HG03135 (cell line): ENCODE measurements around the gene PKMYT1.
"Not testable (repeated sequence)": the region's sequence is repeated elsewhere in the genome, so short reads cannot be mapped to it uniquely, and the experiment has no call there.

ENCODE experiments used
- ATAC-seq: cut with Tn5 transposase; IDR thresholded peaks from one replicate; pipeline ENCODE4 v1.9.1; 2021; ENCODE audit warnings: mild to moderate bottlenecking, moderate library complexity; ENCODE audit not compliant: unreplicated experiment

The PKMYT1 gene

DNA sequence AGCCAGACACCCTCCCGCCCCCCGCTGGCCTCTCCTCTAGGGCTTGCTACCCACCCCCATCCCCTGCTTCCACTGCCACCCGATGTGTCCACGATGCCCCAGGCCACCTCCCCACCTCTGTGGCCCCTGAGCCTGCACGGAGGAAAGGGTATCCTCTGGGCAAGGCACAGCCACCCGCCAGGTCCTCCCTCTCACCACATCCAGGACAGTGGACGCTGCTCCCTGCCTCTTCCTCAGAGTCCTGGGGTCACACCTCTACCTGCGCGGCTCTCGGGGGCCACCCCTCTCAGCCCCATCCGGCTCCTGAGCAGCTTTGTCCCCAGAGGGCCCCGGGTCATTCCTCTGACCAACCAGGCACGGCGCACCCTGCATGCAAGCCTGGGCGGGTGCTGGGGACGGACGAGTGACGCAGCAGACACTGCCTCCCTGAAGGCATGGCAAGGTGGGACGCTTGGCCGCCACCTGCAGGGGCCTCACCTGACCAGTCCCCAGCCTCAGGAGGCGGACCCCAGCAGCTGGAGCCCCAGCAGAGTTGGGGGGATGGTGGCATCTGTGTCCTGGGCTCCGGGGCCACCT, 43.7 kb downstream of the PKMYT1 start:
- ATAC-seq, result no peak

GRCh38 chr16:2934450-2934849, 45.8 kb downstream of the PKMYT1 start:
- no peak for ATAC-seq

GRCh38 chr16:2933701-2934100, 46.5 kb downstream of the PKMYT1 start:
- no peak for ATAC-seq

- ATAC-seq, result no peak
Observed at GRCh38 chr16:2933136-2933535, 47.1 kb downstream of the PKMYT1 start.

- ATAC-seq, result not testable (repeated sequence)
Observed at GRCh38 chr16:2931231-2931914, 48.9 kb downstream of the PKMYT1 start.

DNA sequence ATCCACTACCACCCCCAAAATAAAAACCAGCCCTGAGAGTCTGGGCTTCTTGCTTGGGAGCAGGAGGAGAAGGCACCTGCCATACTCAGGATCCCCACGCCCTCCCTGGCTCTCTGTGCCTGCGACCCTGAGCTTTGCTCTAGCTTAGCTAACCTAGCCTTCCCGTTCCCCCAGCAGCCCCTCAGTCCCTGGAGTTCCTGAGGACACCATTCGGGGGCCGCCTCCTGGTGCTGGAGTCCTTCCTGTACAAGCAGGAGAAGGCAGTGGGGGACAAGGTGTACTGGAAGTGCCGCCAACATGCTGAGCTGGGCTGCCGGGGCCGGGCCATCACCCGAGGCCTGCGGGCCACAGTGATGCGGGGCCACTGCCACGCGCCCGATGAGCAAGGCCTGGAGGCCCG, 50.0 kb downstream of the PKMYT1 start:
- ATAC-seq, result no peak

DNA sequence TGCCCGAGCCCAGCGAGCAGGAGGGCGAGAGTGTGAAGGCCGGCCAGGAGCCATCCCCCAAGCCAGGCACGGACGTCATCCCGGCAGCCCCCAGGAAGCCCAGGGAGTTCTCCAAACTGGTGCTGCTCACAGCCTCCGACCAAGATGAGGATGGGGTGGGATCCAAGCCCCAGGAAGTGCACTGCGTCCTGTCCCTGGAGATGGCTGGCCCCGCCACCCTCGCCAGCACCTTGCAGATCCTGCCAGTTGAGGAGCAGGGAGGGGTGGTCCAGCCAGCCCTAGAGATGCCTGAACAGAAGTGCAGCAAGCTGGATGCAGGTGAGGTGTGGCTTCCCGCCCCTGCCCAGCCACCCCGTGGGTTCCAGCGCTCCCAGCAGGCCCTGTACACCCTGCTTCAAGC, 50.6 kb downstream of the PKMYT1 start:
- no peak for ATAC-seq

DNA sequence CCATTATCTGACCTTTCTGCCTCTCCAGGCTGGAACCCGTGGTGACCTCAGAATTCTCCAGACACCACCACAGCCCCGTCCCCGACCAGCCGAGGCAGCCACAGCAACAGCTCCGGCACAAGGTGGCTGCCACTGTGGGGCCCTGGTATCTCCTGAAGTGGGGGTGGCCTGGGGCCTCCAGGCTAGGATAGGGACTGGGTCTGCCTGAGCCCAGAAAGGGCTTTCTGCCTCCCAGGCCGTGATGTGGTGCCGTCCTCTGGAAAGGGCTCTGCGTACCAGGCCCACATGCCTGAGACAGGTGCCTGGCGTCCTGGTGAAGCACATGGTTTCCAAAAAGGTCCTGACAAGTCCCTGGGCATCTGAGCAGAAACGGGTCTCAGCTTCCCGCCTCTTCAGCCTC, 51.5 kb downstream of the PKMYT1 start:
- no peak for ATAC-seq

DNA sequence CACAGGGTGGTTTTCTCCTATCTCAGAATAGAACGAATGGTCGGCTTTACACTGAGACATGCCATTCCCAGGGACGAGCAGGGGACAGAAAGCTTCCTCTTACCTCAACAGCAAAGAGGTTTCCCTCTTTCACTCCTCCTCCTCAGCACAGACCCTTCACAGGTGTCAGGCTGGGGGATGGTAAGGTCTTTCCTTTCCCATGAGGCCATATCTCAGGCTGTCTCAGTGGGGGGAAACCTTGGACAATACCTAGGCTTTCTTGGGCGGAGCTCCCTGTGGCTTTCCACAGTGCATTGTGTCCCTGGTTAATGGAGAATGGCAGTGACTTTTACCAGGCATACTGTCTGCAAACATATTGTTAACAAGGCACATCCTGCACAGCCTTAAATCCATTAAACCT, 52.1 kb downstream of the PKMYT1 start:
- not testable (repeated sequence) for ATAC-seq

DNA sequence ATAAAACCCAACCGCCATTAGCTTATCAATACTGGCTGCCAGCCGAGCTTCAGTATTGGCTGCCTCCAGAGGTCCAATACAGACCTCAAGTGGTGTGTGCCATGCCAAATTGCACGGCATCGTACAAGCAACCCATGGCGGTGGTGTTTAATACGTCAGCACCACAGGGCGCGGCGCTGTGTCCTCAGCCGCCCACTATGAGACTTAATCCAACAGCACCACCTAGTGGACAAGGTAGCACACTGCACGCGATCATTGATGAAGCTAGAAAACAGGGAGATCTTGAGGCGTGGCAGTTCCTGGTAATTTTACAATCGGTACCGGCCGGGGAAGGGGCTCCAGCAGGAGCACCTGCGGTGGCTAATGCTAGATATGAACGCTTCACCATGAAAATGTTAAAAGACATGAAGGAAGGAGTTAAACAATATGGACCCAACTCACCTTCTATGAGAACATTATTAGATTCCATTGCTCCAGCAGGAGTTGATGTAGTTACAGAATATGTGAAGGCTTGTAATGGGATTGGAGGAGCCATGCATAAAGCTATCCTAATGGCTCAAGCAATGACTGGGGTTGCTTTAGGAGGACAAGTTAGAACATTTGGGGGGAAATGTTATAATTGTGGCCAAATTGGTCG, 53.1 kb downstream of the PKMYT1 start:
- peak; percentile 54 for ATAC-seq

GRCh38 chr16:2926650-2926999, 53.6 kb downstream of the PKMYT1 start:
- ATAC-seq, result no peak

DNA sequence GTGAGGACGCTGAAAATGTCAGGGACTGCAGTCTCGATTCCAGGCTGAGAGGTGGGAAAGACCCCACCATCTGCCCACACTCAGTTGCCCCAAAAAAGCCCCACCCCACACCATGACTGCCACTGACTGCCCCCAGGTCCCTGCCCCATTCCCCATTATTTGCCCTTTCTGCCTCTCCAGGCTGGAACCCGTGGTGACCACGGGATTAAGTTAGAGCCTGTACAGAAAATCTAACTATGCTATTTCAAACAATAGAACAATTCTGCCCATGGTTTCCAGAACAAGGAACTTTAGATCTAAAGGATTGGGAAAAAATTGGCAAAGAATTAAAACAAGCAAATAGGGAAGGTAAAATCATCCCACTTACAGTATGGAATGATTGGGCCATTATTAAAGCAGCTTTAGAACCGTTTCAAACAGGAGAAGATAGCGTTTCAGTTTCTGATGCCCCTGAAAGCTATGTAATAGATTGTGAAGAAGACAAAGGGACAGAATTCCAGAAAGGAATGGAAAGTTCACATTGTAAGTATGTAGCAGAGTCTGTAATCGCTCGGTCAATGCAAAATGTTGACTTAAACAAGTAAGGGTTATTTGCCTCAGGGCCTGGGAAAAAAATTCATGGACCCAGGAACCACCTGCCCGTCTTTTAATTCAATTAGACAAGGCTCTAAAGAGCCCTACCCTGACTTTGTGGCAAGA, 54.1 kb downstream of the PKMYT1 start:
- no peak for ATAC-seq

- no peak for ATAC-seq
Observed at GRCh38 chr16:2924901-2925755, 55.1 kb downstream of the PKMYT1 start.

DNA sequence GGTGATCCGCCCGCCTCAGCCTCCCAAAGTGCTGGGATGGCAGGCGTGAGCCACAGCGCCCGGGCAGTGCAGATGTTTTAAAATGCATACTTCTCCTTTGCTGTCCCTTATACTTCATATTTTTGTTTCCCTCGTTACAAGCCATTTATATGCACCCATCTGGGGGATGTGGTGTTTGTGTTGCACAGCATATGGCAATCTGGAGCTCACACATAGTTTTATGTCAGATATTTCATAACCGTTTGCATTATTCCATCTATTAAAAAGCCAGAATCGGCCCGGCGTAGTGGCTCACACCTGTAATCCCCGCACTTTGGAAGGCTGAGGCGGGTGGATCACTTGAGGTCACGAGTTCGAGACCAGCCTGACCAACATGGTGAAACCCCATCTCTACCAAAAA, 56.8 kb downstream of the PKMYT1 start:
- ATAC-seq, result no peak
